ENCODE results near the gene CENPP.

The CENPP gene

GRCh38 chr9:92508018-92508820 is 182.5 kb downstream of the CENPP start:
- no peak for DNase-seq (ENCODE audit: low read depth)

GRCh38 chr9:92509050-92509449 is 183.3 kb downstream of the CENPP start:
- no peak for DNase-seq (ENCODE audit: low read depth)

GRCh38 chr9:92510747-92511146 is 185.0 kb downstream of the CENPP start:
- DNase-seq (ENCODE audit: low read depth), result no peak

- DNase-seq (ENCODE audit: low read depth), result no peak
These were observed 186.9 kb downstream of the CENPP start for GRCh38 chr9:92512622-92513021.

GRCh38 chr9:92513349-92513748 is 187.6 kb downstream of the CENPP start:
- no peak for DNase-seq (ENCODE audit: low read depth)

- no peak for DNase-seq (ENCODE audit: low read depth)
These were observed 188.9 kb downstream of the CENPP start for GRCh38 chr9:92514635-92515034.

- no peak for DNase-seq (ENCODE audit: low read depth)
These were observed 190.8 kb downstream of the CENPP start for GRCh38 chr9:92516521-92516920.

- DNase-seq (ENCODE audit: low read depth), result no peak
These were observed 191.3 kb downstream of the CENPP start for GRCh38 chr9:92517046-92517445.

GRCh38 chr9:92518199-92518598 is 192.4 kb downstream of the CENPP start:
- DNase-seq (ENCODE audit: low read depth), result no peak

GRCh38 chr9:92520837-92521236 is 195.1 kb downstream of the CENPP start:
- no peak for DNase-seq (ENCODE audit: low read depth)

GRCh38 chr9:92522983-92523970 is 197.5 kb downstream of the CENPP start:
- no peak for DNase-seq (ENCODE audit: low read depth)

- no peak for DNase-seq (ENCODE audit: low read depth)
These were observed 199.1 kb downstream of the CENPP start for GRCh38 chr9:92524881-92525280.

- DNase-seq (ENCODE audit: low read depth), result no peak
These were observed 199.6 kb downstream of the CENPP start for GRCh38 chr9:92525306-92525705.

- DNase-seq (ENCODE audit: low read depth), result no peak
These were observed 201.6 kb downstream of the CENPP start for GRCh38 chr9:92527291-92527828.

- no peak for DNase-seq (ENCODE audit: low read depth)
These were observed 202.2 kb downstream of the CENPP start for GRCh38 chr9:92527832-92528521.

GRCh38 chr9:92528522-92528849 is 202.7 kb downstream of the CENPP start:
- DNase-seq (ENCODE audit: low read depth), result no peak

- DNase-seq (ENCODE audit: low read depth), result no peak
These were observed 203.4 kb downstream of the CENPP start for GRCh38 chr9:92529124-92529523.

- DNase-seq (ENCODE audit: low read depth), result no peak
These were observed 205.1 kb downstream of the CENPP start for GRCh38 chr9:92530893-92531292.

- no peak for DNase-seq (ENCODE audit: low read depth)
These were observed 208.5 kb downstream of the CENPP start for GRCh38 chr9:92534204-92534603.

GRCh38 chr9:92534674-92535073 is 208.9 kb downstream of the CENPP start:
- DNase-seq (ENCODE audit: low read depth), result no peak

GRCh38 chr9:92535940-92536850 is 210.4 kb downstream of the CENPP start, which contains the start of gene ECM2:
ECM2 (minus strand) TSS chr9:92535990; CDS start chr9:92522866, 13,124 bp downstream.
- no peak for DNase-seq (ENCODE audit: low read depth)

Data from stimulated activated CD8-positive, alpha-beta memory T cell treated with anti-CD3 and anti-CD28 coated beads, Interleukin-15, amount 100 ng/mL, for 1 hour (primary cell).